Trophoblast cell (in vitro differentiated cells and primary cell): ENCODE data around the gene PHIP.
A peak's percentile ranks its signal among the peaks of the same experiment; 100 is the strongest.

Source experiments
- DNase-seq, 2 donors: peaks; one replicate each; pipeline ENCODE4 v3.0.0-alpha.2; 2016
- H2AFZ ChIP-seq: 2 replicates; pipeline ENCODE4 v1.6.1; 2013; ENCODE audit warnings: low read length, moderate library complexity, mild to moderate bottlenecking; ENCODE audit not compliant: insufficient read depth, poor library complexity
- H2AK5ac ChIP-seq: 2 replicates; pipeline ENCODE4 v1.6.1; 2013; ENCODE audit warnings: mild to moderate bottlenecking, low read length
- H2BK120ac ChIP-seq: 2 replicates; pipeline ENCODE4 v1.6.1; 2013; ENCODE audit warnings: low read length, mild to moderate bottlenecking, moderate library complexity; ENCODE audit not compliant: insufficient read depth, poor library complexity
- H2BK12ac ChIP-seq: 2 replicates; pipeline ENCODE4 v1.6.1; 2013; ENCODE audit warnings: mild to moderate bottlenecking, low read length, moderate library complexity
- H2BK5ac ChIP-seq: 2 replicates; pipeline ENCODE4 v1.6.1; 2013; ENCODE audit warnings: low read length, low read depth, moderate library complexity, mild to moderate bottlenecking; ENCODE audit not compliant: poor library complexity
- H3K14ac ChIP-seq: 2 replicates; pipeline ENCODE4 v1.6.1; 2013; ENCODE audit warnings: mild to moderate bottlenecking, low read length
- H3K18ac ChIP-seq: 2 replicates; pipeline ENCODE4 v1.6.1; 2013; ENCODE audit warnings: mild to moderate bottlenecking, low read length
- H3K23ac ChIP-seq: 2 replicates; pipeline ENCODE4 v1.6.1; 2013; ENCODE audit warnings: low read length
- H3K27ac ChIP-seq: 2 replicates; pipeline ENCODE4 v1.5.1; 2013; ENCODE audit warnings: low read depth, mild to moderate bottlenecking, inconsistent platforms, low read length, moderate library complexity
- H3K27me3 ChIP-seq: 2 replicates; pipeline ENCODE4 v1.6.1; 2013; ENCODE audit warnings: inconsistent platforms, mild to moderate bottlenecking, low read length, moderate library complexity; ENCODE audit not compliant: insufficient read depth
- H3K36me3 ChIP-seq, 2 experiments: 1 replicate in 1 of 2; 2 replicates in 1 of 2; pipeline ENCODE4 v1.6.1; 2013; ENCODE audit warnings: low read length in 2 of 2, mild to moderate bottlenecking in 2 of 2, moderate library complexity in 1 of 2; ENCODE audit not compliant: insufficient read depth in 2 of 2, control insufficient read depth in 1 of 2
- H3K4ac ChIP-seq: 2 replicates; pipeline ENCODE4 v1.6.1; 2013; ENCODE audit warnings: low read depth, mild to moderate bottlenecking, low read length, moderate library complexity
- H3K4me1 ChIP-seq, 2 experiments: 1 replicate in 1 of 2; 2 replicates in 1 of 2; pipeline ENCODE4 v1.6.1; 2013; ENCODE audit warnings: low read length in 2 of 2, mild to moderate bottlenecking in 2 of 2, moderate library complexity in 1 of 2; ENCODE audit not compliant: insufficient read depth in 2 of 2, control insufficient read depth in 1 of 2
- H3K4me2 ChIP-seq: 2 replicates; pipeline ENCODE4 v1.6.1; 2013; ENCODE audit warnings: inconsistent platforms, mild to moderate bottlenecking, low read length, moderate library complexity
- H3K4me3 ChIP-seq: 2 replicates; pipeline ENCODE4 v1.5.1; 2013; ENCODE audit warnings: mild to moderate bottlenecking, low read depth, low read length, inconsistent platforms
- H3K79me1 ChIP-seq: one replicate; pipeline ENCODE4 v1.6.1; 2013; ENCODE audit warnings: low read length
- H3K79me2 ChIP-seq: 2 replicates; pipeline ENCODE4 v1.6.1; 2013; ENCODE audit warnings: low read length, mild to moderate bottlenecking; ENCODE audit not compliant: control insufficient read depth, insufficient read depth, poor library complexity
- H3K9ac ChIP-seq: 2 replicates; pipeline ENCODE4 v1.6.1; 2013; ENCODE audit warnings: mild to moderate bottlenecking, low read length
- H3K9me3 ChIP-seq: 2 replicates; pipeline ENCODE4 v1.6.1; 2013; ENCODE audit warnings: low read depth, mild to moderate bottlenecking, control low read depth, inconsistent platforms, low read length; ENCODE audit not compliant: insufficient read depth
- H4K12ac ChIP-seq: 2 replicates; pipeline ENCODE4 v1.6.1; 2013; ENCODE audit warnings: low read depth, mild to moderate bottlenecking, low read length, moderate library complexity
- H4K8ac ChIP-seq: 2 replicates; pipeline ENCODE4 v1.6.1; 2013; ENCODE audit warnings: low read depth, mild to moderate bottlenecking, low read length, moderate library complexity
- H4K91ac ChIP-seq: one replicate; pipeline ENCODE4 v1.6.1; 2013; ENCODE audit warnings: low read depth, mild to moderate bottlenecking, low read length, moderate library complexity
- WGBS: extraction: QIAGEN DNeasy Blood & Tissue Kit; methylation state at CpG from one replicate; pipeline ENCODE4 v1.1.7; 2013; ENCODE audit warnings: missing lambda C conversion rate; ENCODE audit not compliant: insufficient read length, insufficient coverage; ENCODE audit errors: extremely low coverage; 5-methylcytosine and 5-hydroxymethylcytosine counted together

Gene PHIP

DNA sequence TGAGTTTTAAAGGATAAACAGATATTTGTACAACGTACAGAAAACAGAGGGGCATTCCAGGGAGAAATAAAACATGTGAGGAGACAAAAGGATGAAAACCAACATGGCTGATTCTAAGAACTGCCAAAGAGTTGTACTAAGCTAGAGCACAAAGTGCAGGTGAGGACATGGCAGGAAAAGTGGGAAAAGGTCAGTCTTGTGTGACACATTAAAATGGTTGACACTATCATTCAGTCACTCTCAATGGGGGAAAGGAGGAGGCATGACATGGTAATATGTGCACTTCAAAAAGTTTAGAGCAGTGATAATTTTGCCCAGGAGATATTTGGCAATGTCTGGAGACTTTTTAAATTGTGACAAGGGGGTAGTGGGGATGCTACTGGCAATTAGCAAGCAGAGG lies 21.8 kb downstream of the PHIP start:
- no peak overlapping the region for H3K18ac ChIP-seq
- no peak overlapping the region for H4K12ac ChIP-seq
- H4K91ac ChIP-seq = no peak overlapping the region
- no peak overlapping the region for H2BK120ac ChIP-seq
- no peak overlapping the region for H3K4me2 ChIP-seq
- H2BK5ac ChIP-seq = no peak overlapping the region
- no peak overlapping the region for H2AK5ac ChIP-seq
- peaks cover 5 to 11% of the 10 kb centered on the region in 2 experiments for H3K36me3 ChIP-seq
- H4K8ac ChIP-seq = no peak overlapping the region
- H3K27ac ChIP-seq = no peak overlapping the region
- H2AFZ ChIP-seq = no peak overlapping the region
- no peak overlapping the region for H3K14ac ChIP-seq
- H3K79me1 ChIP-seq = no peaks in the 10 kb centered on the region
- no peaks in the 10 kb centered on the region for H3K9me3 ChIP-seq
- no peaks in the 10 kb centered on the region for H3K79me2 ChIP-seq
- WGBS = no CpG with 5 or more reads among the region's 1 CpG
- H3K4me3 ChIP-seq = no peak overlapping the region
- no peak overlapping the region for H3K4ac ChIP-seq
- no peak overlapping the region for H2BK12ac ChIP-seq
- H3K27me3 ChIP-seq = no peaks in the 10 kb centered on the region
- no peak overlapping the region for H3K9ac ChIP-seq
- H3K23ac ChIP-seq = no peak overlapping the region
- DNase-seq = no peak
- no peaks in the 10 kb centered on the region for H3K4me1 ChIP-seq

DNA sequence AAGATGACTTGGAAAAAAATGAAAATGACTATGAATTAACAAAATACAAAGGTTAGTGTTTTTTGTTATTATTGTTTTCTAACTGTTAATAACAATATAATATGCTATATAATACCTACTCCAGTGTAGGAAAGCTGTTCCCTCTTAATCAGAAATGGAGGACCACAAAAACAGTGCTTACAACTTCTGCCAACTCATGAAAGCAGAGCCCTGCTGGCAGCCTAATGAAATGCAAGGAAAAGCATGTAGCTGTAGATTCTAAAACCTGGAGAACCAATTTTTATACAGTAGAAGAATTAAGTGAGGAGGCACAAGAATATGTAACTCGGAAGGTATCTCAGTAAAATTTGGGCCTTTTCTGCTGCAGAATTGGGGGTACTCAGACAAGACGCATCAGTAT lies 29.4 kb downstream of the PHIP start:
- Histone ChIP-seq H4K8ac (no peak overlapping the region), H2BK5ac (no peak overlapping the region), H3K79me2 (no peaks in the 10 kb centered on the region), H3K27ac (no peak overlapping the region), H4K91ac (no peak overlapping the region), H2BK12ac (no peak overlapping the region), H3K23ac (no peak overlapping the region), H3K4ac (no peak overlapping the region), H3K27me3 (no peaks in the 10 kb centered on the region), H3K4me3 (no peak overlapping the region), H3K9ac (no peak overlapping the region), H3K18ac (no peak overlapping the region), H2AFZ (no peak overlapping the region), H3K36me3 (peaks cover 5 to 7% of the 10 kb centered on the region in 2 experiments), H2AK5ac (no peak overlapping the region), H3K4me1 (no peaks in the 10 kb centered on the region), H3K14ac (no peak overlapping the region), H3K9me3 (no peaks in the 10 kb centered on the region), H2BK120ac (no peak overlapping the region), H4K12ac (no peak overlapping the region), H3K4me2 (no peak overlapping the region), H3K79me1 (no peaks in the 10 kb centered on the region)
- DNase-seq = peak in 1 of 2 donors; percentile 38
- WGBS = no CpG with 5 or more reads among the region's 2 CpGs

DNA sequence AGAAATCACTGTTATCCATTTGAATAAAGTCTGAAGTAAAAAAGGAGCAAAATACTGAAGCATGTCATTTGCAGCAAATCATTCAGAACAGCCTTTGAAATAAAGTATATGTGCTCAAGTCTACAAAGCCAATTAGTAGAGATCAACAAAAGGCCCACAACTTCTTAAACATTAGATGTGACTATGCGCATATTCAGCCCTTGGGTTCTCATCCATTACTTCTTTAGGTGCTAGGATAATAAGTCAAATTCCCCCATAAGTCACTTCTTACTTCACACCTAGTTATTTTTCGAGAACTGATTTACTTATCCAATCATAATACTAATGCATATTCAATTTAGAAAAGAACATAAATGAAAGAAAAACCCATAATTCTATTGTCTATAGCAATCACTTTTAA lies 31.0 kb downstream of the PHIP start:
- Histone ChIP-seq H3K18ac (no peak overlapping the region), H3K4me1 (no peaks in the 10 kb centered on the region), H3K79me1 (no peaks in the 10 kb centered on the region), H3K4ac (no peak overlapping the region), H3K23ac (no peak overlapping the region), H4K91ac (no peak overlapping the region), H3K9ac (no peak overlapping the region), H2BK12ac (no peak overlapping the region), H2AFZ (no peak overlapping the region), H3K27me3 (no peaks in the 10 kb centered on the region), H3K36me3 (peaks cover 2% of the 10 kb centered on the region in 2 experiments), H2AK5ac (no peak overlapping the region), H3K27ac (no peak overlapping the region), H4K12ac (no peak overlapping the region), H3K9me3 (no peaks in the 10 kb centered on the region), H3K4me2 (no peak overlapping the region), H4K8ac (no peak overlapping the region), H3K14ac (no peak overlapping the region), H3K4me3 (no peak overlapping the region), H2BK120ac (no peak overlapping the region), H3K79me2 (no peaks in the 10 kb centered on the region), H2BK5ac (no peak overlapping the region)
- WGBS = no CpG with 5 or more reads among the region's 2 CpGs
- DNase-seq = no peak

DNA sequence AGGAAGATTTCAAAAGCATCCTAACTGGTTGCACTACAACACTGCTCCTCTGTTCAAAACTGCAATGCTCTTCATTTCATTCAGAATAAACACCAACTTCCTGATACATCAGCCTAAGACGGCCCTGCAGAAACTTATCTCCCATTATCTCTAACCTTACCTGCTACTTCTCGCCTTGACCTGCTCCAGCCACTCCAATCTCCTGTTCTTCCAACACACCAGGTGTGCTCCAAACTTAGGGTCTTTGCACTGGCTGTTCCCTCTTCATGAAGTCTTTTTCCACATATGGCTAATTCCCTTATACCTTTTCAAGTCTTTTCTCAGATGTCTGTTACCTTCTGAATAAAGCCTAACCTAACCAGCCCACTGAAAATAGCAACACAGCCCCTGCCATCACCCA lies 32.1 kb downstream of the PHIP start:
- H3K9ac ChIP-seq = no peak overlapping the region
- H3K4me2 ChIP-seq = no peak overlapping the region
- H3K79me2 ChIP-seq = no peaks in the 10 kb centered on the region
- no peak overlapping the region for H3K14ac ChIP-seq
- no peaks in the 10 kb centered on the region for H3K4me1 ChIP-seq
- H4K8ac ChIP-seq = no peak overlapping the region
- H3K23ac ChIP-seq = no peak overlapping the region
- H3K4ac ChIP-seq = no peak overlapping the region
- no peak overlapping the region for H3K4me3 ChIP-seq
- no peak overlapping the region for H2BK120ac ChIP-seq
- WGBS = no CpG with 5 or more reads among the region's 2 CpGs
- no peak for DNase-seq
- H3K27me3 ChIP-seq = no peaks in the 10 kb centered on the region
- H3K18ac ChIP-seq = no peak overlapping the region
- no peak overlapping the region for H4K91ac ChIP-seq
- H3K9me3 ChIP-seq = no peaks in the 10 kb centered on the region
- H2AFZ ChIP-seq = no peak overlapping the region
- H3K36me3 ChIP-seq = peaks cover 2% of the 10 kb centered on the region in 2 experiments
- H2AK5ac ChIP-seq = no peak overlapping the region
- no peak overlapping the region for H2BK12ac ChIP-seq
- H4K12ac ChIP-seq = no peak overlapping the region
- no peaks in the 10 kb centered on the region for H3K79me1 ChIP-seq
- no peak overlapping the region for H3K27ac ChIP-seq
- no peak overlapping the region for H2BK5ac ChIP-seq
